TTC549 (cell line): ENCODE results near the gene STK11IP.
"Not testable (repeated sequence)": the region's sequence is repeated elsewhere in the genome, so short reads cannot be mapped to it uniquely, and the experiment has no call there.

ENCODE experiments used
- FAIRE-seq: peaks from 2 replicates; lab custom pipeline; 2012; peaks lifted over from hg19 to GRCh38; lab: Jason Lieb, UNC

Gene STK11IP

DNA sequence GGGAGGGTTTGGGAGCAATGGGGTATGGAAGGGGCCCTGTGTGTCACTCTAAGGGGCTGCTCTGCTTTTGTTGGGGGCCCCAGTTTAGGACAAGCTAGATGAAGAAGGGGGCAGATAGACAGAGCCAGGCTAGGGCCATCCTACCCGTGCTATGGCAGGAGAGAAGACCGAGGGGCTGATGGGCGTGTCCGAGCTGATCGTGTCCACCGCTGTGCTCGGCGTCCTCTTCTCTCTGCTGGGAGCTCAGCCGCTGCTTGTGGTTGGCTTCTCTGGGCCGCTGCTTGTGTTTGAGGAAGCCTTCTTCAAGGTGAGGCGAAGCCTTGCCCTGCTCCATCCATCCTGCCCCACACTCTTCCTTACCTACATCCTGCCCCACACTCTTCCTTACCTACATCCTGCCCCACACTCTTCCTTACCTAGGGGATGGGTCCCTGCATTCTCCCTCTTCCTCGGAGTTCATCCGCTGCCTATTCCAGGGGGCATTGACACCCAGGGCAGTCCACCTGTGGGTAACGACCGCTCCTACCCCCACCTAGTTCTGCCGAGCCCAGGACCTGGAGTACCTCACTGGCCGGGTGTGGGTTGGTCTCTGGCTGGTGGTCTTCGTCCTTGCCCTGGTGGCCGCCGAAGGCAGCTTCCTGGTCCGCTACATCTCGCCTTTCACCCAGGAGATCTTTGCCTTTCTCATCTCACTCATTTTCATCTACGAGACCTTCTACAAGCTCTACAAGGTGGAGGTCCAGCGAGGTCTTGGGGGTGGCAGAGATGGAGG lies 38.7 kb downstream of the STK11IP start:
- no peak for FAIRE-seq

DNA sequence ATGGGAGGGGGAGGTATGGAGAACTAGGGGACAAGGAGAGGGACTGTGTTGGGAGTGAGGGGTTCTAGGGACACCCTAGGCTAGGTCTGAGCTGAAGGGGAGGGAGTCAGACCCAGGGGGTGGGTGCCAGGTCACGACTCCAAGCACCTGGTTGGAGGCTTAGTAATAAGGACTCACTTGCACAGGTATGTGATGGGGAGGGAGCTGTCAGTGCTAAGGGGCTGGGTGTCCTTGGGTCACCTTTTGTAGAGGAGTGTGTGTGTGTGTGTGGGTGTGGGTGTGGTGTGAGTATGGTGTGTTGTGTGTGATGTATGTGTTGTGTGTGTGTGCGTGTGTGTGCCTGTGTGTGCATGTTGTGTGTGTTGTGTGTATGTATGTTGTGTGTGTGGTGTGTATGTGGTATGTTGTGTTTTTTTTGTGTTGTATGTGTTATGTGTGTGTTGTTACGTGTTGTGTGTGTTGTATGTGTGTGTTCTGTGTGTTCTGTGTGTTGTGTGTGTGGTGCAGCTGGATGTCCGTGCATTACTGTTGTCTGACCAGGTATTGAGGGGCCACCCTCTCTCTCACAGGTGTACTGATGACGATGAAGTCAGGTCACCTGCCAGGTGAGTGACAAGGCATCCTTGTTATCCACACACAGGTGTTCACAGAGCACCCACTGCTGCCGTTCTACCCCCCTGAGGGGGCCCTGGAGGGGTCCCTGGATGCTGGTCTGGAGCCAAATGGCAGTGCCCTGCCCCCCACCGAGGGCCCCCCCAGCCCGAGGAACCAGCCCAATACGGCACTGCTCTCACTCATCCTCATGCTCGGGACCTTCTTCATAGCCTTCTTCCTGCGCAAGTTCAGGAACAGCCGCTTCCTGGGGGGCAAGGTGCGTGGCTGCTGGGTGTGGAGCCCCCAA lies 39.5 kb downstream of the STK11IP start:
- FAIRE-seq, result no peak

DNA sequence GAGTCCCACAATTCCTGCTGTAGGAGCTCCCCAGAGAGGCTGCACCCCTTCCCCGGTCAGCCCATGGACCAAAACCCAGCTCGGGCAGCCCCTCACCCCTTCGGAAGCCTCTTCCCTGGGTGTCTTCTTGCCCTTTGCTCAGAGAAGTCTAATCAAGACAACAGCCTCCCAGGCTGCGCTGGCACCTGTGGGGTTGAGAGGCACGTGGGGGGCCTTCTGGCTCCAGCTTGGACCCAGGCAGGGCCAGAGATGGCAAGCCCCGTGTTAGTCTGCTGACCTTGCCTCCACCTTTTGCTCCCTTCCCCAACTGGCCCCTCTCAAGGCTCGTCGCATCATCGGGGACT lies 40.2 kb downstream of the STK11IP start:
- no peak for FAIRE-seq

DNA sequence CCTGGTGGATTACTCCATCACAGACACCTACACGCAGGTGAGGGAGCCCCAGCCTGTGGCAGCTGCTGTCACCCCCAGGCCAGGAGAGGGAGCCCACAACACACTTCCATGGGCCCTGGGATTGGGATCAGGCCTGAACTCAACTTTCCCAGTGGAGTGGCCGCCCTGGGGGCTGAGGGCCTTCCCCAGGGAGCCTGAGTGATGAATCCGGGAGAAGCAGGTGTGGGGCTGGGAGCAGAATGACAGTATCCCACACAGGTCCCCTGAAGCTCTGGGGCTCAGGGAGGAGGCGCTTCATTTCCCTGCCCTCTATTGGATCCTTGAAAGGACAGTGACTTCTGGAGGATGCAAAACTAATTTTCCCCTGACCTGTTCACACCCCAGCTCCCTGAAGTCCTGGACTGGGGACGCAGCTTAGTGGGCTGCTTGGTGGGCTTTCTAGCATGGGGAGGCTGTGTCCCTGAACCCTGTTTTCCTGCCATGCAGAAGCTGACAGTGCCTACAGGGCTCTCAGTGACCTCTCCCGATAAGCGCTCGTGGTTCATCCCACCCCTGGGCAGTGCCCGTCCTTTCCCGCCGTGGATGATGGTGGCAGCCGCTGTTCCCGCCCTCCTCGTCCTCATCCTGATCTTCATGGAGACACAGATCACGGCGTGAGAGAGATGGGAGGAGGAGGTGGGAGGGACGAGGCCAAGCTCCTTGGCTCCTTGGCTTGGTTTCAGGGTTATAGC lies 40.7 kb downstream of the STK11IP start:
- FAIRE-seq, result no peak

DNA sequence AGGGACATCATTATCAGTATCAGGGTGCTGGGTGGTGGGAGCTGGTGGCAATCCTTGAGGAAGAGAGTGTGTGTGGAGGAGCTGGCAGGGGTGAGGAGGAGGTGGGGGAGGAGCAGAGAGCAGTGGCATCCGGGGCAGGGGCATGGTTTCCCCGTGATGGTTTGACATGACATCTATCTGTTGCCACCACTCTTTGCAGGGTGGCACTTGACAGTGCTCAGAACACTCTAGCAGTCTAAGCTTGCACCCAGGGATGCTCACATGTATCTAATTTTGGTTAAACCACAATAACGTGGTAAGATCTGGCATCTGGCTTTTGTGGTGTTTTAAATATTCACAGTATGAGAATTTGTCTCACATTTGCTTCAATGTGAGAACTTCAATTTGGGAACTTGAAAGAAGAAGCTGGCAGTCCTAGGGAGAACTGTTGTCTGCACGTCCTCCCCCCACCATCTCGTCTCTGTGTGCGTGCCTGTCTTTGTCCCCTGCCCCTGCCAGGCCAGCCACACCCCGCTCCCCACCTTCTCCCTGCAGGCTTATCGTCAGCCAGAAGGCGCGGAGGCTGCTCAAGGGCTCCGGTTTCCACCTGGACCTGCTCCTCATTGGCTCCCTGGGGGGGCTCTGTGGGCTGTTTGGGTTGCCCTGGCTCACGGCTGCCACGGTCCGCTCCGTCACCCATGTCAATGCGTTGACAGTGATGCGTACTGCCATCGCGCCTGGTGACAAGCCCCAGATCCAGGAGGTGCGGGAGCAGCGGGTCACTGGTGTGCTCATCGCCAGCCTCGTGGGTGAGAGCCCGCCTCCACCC lies 41.5 kb downstream of the STK11IP start:
- no peak for FAIRE-seq

DNA sequence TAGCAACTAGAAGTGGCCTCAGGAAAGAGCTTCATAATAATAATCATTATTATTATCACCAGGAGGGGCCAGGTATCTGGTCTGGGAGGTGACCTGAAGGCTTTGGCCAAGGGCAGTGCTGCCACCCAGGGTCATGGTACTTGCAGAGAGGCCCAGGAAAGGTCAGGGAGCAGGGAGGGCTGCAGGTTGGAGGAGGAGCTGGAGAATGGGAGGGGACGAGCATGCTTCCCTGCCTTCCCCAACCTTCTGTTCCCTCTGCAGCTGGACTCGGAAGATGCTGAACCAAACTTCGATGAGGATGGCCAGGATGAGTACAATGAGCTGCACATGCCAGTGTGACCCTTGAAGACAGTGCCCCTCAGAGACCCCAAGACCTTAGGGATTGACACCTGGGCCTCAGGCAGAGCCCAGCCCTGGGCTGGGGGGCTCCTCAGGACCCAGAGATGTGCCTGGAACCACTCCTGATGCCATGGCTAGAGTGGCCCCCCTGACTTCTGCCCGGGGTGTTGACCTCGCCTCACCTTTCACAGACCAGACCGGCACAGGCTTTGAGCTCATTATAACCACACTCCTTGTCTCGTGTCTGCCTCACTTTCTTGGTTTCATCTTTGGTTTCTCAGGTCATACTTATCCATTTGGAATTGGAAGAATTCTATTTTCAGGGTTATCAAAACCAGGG lies 43.9 kb downstream of the STK11IP start:
- FAIRE-seq, result no peak

DNA sequence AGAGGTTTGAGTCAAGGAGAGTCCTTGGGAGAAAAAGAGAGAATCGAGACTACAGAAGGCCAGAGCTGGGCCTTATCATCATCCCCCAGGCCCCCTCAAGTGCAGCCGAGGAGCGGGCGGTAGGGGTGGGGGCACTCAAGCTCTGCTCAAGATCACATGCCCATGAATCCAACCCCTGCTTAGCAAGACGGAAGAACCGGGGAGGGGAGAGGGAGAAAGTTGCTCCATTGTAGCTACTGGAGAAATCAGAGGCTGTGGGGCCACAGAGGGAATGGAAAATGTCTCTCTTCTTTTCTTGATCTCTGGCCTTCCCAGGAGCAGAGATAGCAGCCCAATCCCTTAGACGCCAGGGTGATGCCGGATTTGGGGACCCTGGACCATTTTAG lies 44.4 kb downstream of the STK11IP start:
- FAIRE-seq, result no peak

DNA sequence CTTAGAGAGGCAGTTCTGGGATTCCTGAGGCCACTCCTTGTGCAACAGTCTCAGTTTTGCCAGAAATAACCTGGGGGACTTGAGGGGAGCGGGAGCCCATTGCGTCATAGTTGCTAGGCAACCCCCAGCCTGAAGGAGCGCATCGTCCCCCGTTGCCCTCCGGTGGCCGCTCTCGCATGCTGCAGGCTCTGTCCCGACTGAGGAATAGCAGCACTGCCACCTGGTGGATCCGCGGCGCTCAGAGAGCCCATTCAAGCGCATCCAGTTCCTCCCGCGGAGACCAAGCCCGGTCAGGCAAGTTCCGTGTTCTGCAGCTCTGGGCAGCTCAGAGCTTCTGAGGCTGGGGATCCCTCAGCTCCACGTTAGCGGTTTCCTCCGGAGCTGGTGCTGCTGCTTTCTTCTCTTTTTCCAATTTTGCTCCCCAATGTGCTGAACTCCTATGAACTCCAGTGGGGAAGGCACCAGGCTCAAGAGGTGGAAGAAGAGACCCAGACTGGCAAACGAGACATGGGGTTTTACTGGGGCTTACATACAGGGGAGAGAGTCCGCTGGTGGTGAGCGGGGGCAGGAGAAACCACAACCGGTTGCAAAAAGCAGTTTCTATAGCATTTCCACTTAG lies 44.9 kb downstream of the STK11IP start:
- peak; percentile 64 for FAIRE-seq

DNA sequence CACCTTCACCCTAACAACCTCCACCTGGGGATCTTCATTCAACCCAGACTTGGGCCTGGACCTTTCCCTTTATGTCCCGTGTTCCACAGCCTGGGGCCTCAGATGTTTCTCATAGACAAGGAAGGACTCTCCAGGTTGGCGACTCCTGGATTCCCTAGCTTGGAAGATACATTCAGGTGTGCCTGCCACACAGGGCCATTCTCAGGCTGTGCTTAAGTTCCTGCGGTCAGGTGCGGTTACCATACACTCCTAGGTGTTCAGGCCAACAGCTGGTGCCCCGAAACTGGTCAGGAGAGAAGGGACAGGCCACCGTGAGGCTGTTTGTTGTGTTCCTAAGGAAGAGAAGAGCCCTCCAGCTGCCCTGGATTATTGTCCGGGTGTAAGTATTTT lies 45.4 kb downstream of the STK11IP start:
- no peak for FAIRE-seq

DNA sequence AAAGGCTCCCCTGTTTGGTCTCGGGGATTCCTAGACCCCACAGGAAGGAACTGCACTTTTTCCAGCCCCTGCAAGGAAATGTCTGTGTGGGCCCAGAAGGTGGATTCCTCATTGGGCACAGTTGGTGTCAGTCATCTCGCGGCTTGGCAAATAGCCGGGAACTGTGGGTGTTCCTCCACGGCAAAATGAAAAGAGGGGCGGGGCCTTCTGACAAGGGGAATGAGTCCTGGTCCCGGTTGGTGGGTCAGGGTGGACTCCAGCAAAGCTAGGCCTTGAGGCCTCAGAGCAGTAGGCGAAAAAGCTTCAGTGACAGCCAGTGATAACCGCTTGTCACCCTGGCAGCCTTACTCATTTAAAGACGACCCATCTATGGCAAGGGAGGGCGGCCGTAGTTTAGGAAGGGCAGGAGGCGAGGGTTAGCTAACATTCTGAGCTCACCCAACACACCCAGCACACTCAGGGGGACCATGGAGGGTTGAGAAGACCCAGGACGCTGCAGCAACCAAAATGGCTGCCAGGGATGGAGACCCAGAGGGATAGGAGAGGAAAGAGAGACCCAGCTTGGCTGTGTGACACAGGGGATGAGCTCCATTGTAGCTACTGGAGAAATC lies 46.2 kb downstream of the STK11IP start:
- no peak for FAIRE-seq

DNA sequence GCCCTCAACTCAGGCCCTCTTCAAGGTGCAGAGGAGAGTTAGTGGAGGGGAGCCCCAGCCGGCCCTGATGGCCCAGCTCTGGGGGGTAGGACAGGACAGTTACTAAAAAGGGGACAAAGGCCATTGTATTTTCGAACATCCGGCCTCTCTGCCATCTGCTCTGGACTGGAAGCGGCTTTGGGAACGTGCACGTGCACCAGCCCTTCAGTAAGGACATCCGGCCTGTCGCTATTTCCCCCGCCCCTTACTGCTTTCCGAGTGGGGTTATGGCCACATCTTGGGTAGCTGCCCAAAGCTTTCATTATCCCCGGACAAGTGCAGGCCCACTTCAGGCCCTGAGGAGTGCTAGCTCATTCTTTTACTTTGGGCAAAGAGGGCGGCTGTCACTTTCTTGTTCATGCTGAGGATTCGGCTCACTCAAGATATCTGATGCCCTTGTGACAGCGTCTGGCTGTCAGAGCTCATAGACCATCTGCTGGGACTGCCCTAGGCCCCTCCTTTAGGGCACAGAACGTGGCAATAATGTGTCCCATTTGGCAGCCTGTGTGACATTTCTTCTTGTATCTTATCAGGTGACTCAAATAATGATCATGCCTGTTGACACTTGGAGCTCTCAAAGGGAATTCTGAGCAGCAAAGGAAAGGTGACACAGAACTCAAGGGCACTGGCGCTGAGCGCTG lies 47.3 kb downstream of the STK11IP start:
- FAIRE-seq, result no peak

DNA sequence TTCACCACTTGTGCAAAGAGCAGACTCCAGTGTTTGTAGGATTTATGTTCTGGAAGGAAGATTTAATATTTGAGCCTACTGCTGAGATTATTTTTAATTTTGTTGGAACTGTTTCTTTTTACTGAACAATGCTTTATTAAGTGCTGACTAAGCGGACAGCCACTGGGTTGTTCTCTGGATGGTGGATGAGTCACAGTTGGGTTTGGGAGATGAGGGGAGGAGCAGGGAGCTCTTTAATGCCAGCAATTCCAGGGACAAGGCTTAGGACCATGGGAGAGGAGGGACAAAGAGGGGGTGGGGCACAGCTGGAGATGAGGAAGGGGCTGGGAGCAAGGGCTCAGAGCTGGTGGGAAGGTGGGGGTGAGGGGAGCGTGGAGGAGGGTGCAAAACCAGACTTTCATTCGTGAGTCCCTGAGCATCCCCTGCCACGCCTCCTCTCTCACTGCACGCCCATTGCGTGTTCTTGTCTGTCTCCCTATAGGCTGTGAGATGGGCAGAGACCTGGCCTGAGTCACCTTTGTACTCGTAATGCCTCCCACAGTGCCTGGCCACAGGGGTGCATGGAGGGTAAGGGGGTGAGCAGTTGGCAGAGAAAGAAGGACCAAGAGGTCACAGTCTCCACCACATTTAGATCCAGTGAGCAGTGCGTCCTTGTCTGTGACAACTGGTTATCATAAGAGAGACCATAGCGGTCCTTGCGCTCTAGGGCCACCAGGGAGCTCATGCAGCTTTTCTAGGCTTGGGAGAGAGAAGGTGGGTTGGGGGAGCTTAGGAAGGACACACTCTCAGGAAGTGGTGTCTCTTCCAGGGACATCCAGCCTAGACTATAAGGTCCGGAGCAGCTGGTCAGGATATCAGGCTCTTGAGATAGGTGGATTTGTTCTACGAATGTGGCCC lies 48.2 kb downstream of the STK11IP start:
- FAIRE-seq, result no peak

DNA sequence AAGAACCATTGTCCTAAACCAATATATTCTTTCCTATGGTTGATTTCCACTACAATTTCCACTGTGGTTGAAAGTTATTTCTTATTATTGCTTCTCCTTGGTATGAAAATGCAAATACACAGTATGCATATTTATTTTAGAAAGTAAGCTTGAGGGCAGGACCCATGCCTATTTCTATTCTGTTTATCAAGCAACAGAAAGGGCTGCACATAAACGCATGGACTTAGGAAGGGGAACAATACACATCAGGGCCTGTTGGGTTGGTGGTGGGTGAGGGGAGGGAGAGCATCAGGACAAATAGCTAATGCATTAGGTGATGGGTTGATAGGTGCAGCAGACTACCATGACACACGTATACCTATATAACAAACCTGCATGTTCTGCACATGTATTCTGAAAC lies 50.5 kb downstream of the STK11IP start:
- no peak for FAIRE-seq

DNA sequence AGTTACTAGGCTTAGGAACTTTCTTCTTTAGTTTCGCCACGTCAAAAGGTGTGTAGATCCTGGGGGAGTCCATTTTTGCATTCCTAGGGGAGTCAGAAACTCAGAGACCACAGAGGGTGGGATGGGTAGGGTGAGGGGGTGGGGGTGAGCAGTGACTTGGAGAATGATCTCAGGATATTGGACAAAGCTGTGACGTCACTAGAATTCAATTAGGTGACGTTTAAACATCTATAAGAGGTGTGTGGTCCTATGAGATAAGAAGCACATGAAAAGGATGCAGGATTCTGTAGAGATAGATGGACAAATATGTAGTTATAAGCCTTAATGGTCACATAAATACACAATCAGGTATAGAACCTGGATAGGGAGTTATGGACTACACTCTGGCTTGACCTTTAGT lies 51.3 kb downstream of the STK11IP start:
- FAIRE-seq, result no peak

DNA sequence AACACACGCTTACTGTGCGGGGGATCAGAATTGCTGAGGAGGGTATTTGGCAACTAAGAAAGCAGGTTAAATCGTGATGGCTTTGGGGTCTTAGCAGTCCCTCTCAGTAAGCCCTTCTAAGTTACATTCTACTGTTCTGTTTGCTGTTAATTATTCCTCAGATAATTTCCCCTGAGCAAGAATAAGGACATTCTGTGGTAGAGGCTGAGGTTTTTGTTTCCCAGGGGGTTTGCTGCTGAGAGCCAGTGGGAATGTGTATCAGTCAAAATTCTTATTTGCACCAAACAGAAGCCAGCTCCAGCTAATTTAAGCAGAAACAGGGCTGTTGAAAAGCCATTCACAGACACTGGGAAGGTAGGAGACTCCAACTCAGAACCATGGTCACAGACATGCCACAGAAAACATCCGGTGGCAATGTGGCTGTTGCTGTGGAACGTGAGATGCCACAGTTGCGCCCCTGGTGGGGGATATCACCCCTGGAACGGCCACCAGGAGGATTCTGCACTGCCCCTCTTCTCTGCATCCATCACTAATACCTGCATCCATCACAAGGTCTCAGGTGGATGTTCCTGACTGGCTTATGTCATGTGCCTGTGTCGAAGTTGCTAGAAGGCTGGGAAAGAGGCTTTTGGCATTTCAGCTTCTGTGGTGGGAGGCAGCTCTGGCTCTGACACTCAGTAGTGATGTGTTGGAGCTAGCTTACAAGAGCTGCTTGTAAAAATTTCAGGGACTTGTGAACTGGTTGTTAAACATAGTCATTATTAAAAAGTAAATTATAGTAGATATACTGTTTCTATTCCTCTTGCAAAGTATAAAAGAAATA lies 53.0 kb downstream of the STK11IP start:
- no peak for FAIRE-seq

DNA sequence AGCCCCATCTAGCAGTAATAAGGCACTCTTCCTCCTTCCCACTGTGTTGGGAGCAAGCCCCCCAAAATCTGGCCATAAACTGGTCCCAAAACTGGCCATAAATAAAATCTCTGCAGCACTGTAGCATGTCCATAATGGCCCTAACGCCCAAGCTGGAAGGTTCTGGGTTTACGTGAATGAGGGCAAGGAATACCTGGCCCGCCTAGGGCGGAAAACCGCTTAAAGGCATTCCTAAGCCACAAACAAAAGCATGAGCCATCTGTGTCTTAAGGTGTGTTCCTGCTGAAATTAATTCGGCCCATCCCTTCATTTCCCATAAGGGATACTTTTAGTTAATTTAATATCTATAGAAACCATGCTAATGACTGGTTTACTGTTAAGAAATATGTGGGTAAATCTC lies 54.0 kb downstream of the STK11IP start:
- not testable (repeated sequence) for FAIRE-seq

DNA sequence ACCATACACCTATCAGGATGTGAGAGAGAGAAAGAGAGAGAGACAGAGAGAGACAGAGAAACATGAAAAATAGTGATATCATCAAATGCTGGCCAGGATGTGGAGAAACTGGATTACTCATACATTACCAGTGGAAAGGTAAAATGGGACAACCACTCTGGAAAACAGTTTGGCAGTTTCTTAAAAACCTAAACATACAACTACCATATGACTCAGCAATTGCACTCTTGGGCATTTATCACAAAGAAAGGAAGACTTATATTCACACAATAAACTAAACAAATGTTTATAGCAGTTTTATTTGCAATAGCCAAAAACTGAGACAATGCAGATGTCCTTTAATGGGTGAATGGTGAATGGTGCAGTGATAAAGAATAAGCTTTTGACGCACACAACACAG lies 58.9 kb downstream of the STK11IP start:
- no peak for FAIRE-seq

DNA sequence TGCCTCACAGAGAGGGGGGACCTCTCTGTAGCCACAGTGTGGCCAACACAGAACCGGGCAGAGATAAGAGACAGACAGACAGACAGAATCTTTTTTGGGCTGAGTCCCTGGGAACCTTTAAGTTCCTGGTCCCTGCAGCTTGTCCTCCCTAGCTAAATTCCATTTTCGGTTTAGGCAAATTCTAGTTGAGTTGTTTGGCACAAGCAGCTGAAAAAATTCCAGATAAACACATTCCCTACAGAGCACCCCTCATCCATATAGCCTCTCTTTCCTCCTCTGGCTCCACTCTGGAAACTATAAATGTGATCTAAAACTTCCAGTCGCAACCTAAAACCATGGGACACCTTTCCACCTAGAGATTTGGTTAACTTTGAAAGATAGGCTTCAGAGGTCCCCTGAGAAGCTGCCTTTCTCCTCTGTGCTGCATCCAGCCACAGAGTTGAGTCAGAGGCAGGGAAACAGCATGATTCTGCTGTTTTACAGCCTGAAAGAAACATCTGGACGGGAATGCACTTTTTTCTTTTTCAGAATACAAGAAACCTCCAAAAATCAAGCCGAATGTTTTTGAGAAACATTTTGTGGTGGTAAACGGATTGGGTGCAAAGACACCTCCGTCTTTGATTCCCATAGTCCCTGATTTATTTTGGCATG lies 60.7 kb downstream of the STK11IP start:
- FAIRE-seq, result no peak
